ENCODE data around the gene PTCD2.
"Not testable (repeated sequence)": the region's sequence is repeated elsewhere in the genome, so short reads cannot be mapped to it uniquely, and the experiment has no call there.

Gene PTCD2

DNA sequence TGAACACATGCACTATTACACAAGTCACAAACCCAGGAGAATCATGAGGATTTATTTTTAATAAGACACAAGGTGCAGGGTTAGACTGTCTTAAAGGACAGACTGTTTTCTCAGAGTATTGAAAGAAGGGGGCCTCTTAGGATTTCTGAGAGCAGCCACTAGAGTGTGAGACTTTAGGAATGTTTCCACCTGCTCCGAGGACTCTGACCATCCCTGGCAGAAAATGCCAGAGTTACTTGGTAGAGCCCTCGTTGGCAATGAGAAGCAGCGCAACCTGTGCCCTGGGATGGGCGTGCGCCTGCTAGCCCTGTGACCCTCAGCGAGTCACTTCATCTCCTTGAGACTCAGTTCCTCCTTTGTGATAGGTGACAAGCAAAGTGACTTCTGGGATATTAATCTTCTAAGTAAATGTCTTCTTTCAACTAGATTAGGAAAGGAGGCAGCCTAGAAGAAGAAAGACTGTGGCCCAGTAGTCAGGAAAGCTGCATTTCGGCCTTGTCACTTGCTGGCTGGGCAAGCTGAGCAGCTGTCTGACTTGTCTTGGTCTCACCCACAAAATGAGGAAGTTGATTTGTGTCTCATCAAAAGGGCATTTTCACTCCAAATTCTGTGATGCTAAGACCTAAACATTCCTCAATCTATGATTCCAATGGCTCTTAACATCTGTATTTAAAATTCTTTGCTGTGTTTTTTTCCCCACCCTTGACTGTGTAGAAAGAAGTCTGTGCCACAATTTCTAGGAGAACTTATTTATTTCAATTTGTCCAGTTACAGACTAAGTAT, 60.5 kb downstream of the PTCD2 start:
- no peak for DNase-seq (ENCODE audit: low read depth, low spot score)

DNA sequence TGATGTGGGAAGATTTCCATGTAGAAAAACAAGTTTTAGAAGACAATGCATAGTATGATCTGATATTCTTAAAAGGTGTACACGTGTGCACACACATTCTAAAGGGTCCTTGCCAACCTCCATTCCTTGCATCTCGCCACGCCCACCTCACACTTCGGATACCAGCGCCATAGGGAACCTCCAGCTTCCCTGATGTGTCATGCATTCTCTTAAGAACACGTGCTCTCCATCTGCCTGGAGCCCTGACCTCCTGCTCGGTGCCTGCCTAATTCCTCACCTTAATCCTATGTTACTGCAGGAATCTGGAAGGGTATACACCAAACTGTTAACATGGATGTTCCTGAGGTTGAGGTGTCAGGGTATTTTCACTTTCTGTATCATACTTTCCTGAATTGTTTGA, 63.1 kb downstream of the PTCD2 start:
- DNase-seq (ENCODE audit: low read depth, low spot score) = no peak

DNA sequence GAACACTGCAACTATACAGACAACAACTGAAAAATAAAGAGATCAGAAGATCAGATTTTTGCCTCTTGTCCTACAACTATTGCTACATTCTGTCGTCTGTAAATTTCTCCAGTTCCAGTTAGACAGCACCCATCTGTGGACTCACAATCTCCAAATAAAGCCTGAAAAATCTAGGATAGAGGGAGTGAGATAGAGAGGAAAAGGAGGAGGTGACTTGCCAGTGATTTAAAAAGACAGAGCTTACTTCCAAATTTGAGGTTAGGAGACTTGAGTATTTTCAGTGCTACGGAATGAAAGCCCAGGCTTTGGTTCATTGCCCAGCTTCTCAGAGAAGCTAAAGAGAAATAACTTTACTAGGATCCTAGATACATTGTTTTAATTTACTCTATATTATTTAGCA, 63.6 kb downstream of the PTCD2 start:
- DNase-seq (ENCODE audit: low read depth, low spot score) = no peak

DNA sequence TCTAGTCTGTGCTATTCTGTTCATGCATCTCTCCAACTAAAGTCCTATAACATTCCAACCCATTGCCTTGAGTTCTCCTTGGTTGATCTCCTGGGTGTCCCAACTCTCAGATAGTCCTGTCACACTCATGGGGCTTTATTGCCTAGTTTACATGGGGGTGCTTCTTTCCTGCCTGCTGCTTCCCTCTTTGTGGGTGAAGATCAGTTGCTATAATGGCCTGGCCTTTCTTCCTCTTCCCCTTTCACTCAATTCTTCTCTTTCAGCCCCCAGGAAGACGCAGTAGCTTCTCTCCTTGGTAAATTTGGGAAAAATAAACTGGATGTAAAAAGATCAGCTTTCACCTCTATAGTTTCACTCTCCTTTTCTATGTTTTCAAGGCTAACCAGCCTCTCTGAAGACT, 66.5 kb downstream of the PTCD2 start:
- DNase-seq (ENCODE audit: low read depth, low spot score) = no peak

DNA sequence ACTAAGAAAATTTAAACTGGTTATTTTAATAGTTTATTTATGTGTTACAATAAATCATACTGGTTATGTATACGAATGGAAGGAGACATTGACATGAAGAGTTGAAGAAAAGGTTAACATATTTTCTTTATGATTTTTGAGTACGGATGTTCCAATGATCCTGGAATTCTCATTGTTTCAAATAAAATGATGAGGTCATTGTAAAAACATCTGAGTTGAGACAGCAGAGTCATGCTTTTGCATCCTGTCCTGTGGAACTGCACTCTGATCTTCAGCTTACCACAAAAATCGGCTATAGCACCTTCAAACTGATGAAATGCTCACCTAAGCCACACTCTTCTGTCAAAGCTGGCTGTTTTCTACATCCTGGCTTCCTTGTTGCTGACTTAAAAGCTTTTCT, 67.8 kb downstream of the PTCD2 start:
- no peak for DNase-seq (ENCODE audit: low read depth, low spot score)

DNA sequence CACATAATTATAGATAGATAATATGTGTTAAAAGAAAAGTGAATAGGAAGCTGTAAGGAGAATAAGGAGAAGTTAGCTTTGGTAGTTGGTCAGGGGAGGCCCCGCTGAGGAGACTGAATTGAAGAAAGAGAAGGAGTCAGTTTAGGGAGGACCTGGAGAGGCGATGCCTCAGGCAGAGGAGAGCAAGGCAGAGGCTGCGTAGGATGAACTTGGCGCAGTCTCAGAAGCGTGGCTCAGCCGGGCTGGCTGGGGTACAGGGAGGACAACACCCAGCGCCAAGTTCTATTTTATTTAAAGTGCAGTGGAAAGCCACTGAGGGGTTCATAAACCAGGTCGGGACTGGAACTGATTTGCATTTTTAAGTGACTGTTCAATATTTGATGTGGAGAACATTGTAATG, 68.5 kb downstream of the PTCD2 start:
- DNase-seq (ENCODE audit: low read depth, low spot score) = no peak

DNA sequence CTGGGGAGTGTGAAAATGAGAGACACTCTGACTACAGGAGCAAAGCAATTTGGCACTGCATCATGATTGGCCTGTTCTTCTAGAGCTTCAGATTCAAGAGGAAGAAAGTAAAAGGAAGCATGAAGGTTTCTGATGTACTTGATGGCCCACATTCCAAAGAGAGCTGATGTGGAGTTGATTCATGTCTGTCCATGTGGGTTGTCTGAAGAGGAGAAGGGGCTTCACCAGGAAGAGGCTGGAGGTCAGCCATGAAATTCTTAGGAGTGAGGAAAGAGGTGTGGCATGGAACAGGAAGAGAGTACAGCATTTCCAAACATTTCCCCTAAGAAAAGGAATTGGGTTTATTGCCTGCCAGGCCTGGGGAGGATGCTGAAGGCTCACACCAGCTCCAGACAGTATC, 70.7 kb downstream of the PTCD2 start:
- no peak for DNase-seq (ENCODE audit: low read depth, low spot score)

DNA sequence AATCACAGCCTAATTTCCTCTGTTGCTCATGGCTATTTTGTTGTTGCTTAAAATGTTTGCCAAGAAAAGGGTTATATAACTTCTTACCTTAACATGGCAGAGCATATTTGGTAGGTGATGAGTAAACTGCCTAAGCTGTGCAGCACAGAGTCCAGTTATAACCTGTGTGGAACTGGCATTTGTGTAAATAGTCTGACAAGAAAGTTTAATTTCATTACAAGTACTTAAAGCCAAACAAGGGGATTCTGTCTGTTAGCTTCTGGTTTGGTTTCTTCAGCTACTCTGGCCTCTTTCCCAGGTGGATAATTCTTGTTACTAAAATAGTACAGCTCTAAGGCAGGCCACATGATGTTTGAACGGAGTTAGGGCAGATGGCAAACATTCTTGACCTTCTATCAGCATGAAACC, 72.2 kb downstream of the PTCD2 start:
- no peak for DNase-seq (ENCODE audit: low read depth, low spot score)

DNA sequence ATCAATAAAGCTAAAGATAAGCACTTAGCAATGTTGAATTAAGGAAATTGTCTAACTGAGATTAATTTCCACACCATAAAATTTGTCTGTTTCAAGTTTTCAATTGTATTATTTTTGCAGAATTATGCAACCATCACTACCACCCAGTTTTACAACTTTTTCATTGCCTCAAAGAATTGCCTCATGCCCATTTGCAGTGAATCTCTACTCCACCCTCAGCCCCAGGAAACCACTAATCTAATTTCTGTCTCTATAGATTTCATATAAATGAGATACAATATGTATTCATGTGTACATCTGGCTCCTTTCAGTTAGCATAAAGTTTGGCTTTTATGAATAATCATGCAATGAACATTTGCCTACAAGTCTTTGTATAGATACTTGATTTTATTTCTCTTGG, 72.9 kb downstream of the PTCD2 start:
- DNase-seq (ENCODE audit: low read depth, low spot score) = no peak

DNA sequence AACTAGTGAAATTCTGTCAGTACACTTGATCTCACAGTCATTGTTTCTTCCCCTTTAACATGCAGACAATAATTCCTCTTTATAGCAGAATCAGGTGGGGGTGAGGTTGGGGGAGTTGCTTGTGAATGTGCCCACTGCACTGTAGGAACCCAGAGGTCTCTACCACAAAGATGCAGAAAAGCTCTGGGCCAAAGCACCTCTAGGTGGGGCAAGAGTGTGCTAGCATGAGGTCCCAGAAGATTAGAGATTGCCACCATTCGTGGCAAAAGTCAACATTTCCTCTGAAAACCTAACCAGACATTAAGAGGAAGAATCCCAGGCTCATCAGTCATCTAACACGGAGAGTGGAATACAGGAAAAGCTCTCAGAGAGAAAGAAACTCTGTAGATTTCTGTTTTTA, 74.5 kb downstream of the PTCD2 start:
- DNase-seq (ENCODE audit: low read depth, low spot score) = no peak

DNA sequence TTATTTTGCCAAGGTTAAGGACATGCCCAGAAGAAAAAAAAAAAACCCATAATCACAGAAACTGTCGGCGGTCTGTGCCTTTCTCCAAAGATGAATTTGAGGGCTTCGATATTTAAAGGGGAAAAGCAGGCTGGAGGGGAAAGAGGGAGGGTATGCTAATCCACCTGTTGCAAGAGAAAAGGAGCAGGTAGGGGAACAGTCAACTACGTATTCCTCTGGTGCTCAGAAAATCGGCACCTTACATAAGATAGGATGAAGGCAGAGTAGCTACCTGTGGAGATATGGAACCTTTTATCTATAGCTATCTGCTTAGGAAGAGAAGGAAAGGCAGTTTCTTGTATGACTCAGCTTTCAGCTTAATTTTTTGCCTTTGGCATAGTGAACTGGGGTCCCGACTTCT, 77.7 kb downstream of the PTCD2 start:
- DNase-seq (ENCODE audit: low read depth, low spot score) = no peak

DNA sequence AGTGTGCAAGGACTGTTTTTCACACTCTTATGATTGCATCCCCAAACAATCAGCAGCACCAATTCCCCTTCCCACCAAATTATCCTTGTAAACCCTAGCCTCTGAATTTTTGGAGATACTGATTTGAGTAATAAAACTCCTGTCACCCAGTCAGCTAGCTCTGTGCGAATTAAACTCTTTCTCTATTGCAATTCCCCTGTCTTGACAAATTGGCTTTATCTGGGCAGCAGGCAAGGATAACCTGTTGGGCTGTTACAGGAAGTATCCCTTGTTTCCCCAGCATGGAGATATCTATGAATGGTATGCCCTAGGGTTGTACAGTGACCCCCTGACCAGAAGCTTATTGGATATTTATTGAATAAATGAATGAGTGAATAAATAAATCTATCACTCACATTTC, 80.8 kb downstream of the PTCD2 start:
- DNase-seq (ENCODE audit: low read depth, low spot score) = no peak

DNA sequence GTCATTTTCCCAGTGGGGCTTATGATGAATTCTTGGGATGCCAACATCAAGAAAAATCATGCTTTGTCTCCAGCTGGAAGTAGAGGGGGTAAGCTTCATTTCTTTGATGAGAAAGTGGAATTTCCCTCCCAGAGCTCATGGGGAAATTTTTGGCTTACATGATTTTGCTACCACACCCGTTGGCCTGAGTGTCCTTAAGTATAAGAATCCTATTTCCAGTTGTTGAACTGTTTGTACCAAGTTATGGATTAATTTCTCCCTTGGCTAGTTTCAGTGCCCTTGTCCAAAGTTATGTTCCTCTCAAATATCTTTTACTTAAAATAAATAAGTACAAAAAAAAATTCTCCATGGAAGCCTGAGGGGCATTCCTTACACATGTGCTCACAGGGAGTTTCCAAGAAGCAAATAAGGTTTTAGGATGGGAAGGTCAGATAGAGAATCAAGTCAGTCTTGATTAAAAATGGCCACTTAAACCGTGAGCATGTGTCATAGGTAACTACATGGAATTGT, 82.3 kb downstream of the PTCD2 start:
- no peak for DNase-seq (ENCODE audit: low read depth, low spot score)

DNA sequence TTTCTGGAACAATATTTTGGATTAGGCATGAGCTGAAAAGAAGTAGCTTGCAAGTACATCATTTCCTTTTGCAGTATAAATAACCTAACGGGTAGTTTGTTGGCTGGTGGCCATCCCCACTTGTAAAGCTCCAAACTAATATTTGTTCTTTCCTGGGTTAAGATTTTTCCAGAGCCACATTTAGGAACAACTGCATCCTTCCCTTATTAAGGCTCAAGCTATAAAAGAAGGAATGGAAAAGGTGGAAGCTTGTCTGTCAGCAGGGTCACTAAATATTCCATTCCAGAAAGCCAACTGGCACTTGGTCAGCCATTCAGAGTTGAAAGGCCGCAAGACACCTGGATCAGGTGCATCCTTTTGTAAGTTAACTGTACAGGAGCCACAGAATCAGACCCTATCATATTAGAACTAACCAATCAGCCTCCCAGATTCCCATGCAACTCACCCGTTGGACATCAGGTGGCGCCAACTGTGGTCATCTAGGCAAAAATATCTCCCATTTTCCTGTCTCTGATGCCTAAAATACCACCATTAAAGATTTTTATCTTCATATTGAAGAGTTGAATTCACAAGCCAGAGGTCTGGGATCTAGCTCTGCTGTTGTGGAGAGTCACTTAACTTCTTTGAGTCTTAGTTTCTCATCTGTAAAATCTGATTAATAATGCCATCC, 82.9 kb downstream of the PTCD2 start:
- no peak for DNase-seq (ENCODE audit: low read depth, low spot score)

DNA sequence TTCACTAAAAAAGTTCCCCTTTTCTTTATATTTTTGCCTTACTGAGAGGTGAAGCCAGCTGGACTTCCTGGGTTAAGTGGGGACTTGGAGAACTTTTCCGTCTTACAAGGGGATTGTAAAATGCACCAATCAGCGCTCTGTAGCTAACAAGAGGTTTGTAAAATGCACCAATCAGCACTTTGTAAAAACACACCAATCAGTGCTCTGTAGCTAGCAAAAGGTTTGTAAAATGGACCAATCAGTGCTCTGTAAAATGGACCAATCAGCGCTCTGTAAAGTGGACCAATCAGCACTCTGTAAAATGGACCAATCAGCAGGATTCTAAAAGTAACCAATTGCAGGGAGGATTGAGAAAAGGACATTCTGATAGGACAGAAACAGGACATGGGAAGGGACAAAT, 84.6 kb downstream of the PTCD2 start:
- not testable (repeated sequence) for DNase-seq (ENCODE audit: low read depth, low spot score)

DNA sequence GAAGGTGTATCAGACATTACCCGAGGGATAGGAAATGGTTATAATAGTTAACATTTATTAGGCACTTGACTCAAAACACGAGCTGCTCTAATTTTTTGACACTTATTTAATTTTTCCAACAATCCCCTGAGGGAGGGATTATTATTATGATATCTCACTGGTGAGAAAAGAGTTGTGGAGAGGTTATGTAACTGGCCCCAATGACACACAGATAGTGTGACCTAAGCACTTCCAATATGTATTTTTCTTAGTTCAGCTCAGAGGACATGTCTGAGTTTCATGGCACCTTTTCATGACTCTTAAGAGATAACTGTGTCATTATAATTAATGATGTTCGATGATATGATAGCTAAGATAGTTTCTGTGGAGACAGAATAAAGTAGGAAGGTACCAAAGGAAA, 86.9 kb downstream of the PTCD2 start:
- DNase-seq (ENCODE audit: low read depth, low spot score) = no peak

DNA sequence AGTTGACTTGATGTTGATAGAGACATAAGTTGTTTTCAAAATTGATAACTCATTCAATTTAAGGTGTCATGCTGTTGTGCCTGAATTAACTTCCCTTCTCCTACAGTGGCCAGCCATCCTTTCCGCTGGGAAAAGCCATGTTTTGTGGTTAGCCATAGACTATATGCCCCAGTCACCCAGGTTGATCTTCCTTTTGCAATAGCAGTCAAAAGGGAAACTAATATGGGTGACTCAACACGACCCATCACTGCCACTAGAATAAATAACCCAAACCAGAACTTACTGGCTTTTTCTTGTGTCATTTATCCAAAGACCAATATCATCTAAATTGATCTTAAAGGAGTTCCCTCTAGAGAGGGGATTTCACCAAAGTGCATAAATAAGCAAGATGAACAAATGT, 87.4 kb downstream of the PTCD2 start:
- no peak for DNase-seq (ENCODE audit: low read depth, low spot score)

DNA sequence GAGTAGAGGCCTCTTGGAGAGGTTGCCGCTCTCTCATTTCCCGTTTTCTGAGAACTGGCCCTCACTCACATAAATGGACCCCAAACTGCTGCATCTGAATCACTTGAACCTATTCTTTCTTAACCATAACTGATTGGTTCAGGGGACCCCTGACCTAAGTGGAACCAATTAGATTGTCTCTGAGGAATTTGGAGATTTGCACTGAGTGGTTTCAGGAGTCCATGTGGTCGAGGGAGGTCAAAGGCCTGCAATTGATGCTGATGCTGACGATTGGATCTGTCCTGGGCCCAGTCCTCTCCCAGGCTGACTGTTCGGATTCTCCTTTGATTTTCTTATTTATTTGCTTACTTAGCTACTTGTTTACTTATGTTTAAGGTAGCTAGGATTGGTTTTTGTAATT, 88.0 kb downstream of the PTCD2 start:
- DNase-seq (ENCODE audit: low read depth, low spot score) = no peak

DNA sequence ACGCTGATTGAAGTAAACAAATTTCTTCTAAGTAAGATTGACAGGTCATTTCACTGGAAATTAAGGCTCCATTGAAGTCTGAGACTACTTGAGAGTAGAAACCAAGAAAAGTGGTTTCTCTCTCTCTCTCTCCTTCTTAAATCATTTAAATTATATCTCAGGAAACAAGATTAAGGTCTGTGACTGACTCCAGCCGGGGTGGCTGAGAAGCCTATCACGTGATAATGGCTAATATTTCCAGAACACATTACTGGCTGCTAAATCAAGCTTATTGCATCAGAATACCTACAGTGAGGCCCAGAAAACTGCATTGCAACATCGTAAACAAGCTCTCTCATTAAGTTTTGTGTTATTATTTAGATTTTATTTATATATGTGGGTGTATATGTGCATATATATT, 88.4 kb downstream of the PTCD2 start:
- DNase-seq (ENCODE audit: low read depth, low spot score) = no peak

DNA sequence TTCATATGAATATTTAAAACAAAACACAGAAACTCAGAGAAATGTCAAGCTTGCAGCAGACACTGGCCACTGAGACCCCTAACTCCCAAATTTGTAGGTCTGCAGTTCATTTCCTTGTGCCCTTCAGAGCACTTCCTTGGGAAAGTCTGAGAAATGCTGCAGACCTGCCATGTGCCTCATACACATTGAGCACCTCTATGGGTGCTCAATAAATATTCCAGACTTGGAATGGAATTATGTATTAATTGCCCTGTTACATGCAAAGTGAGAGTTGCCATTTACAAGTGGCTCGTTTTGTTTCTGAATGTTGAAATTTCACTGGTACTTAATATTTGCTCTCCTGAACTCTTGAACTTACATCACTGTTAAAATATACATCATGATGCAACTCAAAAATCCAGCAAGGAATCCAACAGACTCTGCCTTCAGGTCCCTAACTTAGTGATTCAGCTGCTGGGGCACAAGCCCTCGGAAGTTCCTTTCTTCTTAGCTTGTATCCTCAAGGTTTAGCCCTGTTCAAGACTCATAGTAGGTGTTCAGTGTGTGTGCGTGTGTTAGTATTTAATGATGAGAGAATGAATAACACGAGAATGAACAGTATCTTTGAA, 90.6 kb downstream of the PTCD2 start:
- DNase-seq (ENCODE audit: low read depth, low spot score) = no peak

DNA sequence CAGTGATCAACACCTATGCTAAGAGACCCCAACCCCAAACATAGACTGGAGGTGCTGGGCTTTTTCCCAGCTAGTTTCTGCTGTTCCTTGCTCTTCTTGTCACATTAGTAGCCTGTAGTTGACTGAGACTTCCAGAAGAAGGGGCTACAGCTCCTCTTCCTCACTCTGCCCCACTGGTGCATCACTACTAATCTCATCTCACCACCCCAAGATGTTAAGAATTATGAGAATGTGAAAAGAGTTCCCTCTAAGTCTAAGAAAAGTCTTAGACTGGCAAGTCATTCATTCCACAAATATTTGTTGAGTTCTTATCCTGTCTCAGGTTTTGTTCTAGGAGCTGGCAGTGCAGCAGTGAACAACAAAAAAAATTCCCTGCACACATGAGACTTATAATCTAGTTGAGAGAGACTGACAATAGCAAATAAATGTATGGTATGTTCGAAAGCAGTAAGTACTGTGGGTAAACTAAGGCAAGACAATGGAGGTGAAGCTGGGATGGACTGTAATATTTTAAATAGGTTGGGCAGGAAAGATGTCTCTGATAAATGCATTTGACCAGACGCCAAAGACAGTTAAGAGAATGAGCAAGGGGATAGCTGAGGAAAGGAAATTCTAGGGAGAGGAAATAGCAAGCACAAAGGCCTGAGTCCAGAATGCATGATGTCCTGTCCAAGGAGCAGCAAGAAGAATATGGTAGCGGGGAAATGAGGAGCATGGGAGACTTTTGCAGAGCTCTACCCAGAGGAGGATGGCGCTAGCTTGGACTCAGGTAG, 92.3 kb downstream of the PTCD2 start:
- no peak for DNase-seq (ENCODE audit: low read depth, low spot score)
